GM23248 (cell line): ENCODE data around the gene DNAI7.

Experiments
- EZH2 ChIP-seq: fragments of 200-600 bp; sonication (generic); IDR thresholded peaks from 2 replicates; pipeline ENCODE4 v1.6.1; 2018; ENCODE audit warnings: antibody characterized with exemption, mild to moderate bottlenecking; ENCODE audit not compliant: insufficient read depth, poor library complexity, severe bottlenecking
- EZH2phosphoT487 ChIP-seq: fragments of 200-600 bp; sonication (generic); IDR thresholded peaks from 2 replicates; pipeline ENCODE4 v1.6.1; 2018; ENCODE audit warnings: antibody characterized with exemption, moderate library complexity, mild to moderate bottlenecking, low read depth; ENCODE audit not compliant: insufficient read depth

- TF ChIP-seq EZH2 (no peak), EZH2phosphoT487 (no peak)
These were observed 93.9 kb downstream of the DNAI7 start for GRCh38 chr12:25101092-25101445.
